ENCODE results near the gene GPSM3.
"Not testable (repeated sequence)": the region's sequence is repeated elsewhere in the genome, so short reads cannot be mapped to it uniquely, and the experiment has no call there.

Gene GPSM3

DNA sequence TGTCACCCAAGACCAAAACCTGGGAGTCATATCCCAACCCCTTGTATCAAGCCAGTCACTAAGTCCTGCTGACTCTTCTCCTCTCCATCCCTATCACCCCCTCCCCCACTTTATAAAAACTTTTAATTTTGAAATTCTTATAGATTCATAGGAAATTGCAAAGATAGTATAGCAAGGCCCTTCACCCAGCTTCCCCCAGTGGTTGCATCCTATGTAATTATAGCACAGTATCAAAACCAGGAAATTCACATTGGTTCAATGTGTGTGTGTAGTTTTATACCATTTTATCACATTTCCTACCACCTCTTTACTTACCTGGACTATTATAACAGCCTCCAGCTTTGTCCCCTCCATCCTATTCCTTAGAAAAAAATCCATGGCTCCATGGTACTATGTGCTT, 34.4 kb downstream of the GPSM3 start:
- no peak for DNase-seq
- intact Hi-C loops (cut with DNase I) = no loop called here

DNA sequence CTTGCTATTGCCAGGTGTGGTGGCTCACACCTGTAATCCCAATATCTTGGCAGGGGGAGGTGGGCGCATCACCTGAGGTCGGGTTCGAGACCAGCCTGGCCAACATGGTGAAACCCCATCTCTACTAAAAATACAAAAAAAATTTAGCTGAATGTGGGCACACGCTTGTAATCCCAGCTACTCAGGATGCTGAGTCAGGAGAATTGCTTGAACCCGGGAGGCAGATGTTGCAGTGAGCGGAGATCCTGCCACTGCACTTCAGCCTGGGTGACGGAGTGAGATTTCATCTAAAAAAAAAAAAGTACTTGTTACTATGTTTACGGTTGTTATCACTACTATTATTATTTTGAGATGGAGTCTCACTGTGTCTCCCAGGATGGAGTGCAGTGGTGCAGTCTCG, 35.6 kb downstream of the GPSM3 start:
- intact Hi-C loops (cut with DNase I) = no loop called here
- DNase-seq = no peak

DNA sequence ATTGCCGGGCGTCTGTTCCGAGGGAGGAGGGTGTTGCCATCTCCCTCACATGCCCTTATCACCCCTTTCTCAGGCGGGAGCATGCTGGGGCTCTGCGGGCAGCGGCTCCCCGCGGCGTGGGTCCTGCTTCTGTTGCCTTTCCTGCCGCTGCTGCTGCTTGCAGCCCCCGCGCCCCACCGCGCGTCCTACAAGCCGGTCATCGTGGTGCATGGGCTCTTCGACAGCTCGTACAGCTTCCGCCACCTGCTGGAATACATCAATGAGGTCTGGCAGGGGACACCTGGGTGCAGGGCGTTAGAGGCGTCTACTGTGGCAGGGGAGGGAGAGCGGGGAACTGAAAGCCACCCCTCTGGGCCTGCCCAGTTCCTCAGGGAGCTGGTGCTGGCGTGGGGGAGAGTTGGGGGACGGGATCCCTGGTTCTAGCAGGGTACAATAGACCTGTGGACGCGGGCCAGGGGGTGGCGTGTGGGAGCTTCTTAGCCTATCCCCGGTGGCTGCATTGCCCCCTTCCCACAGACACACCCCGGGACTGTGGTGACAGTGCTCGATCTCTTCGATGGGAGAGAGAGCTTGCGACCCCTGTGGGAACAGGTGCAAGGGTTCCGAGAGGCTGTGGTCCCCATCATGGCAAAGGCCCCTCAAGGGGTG, 37.8 kb downstream of the GPSM3 start:
- peak in 39 of 42 donors; percentile 31 to 78 (median 57) for DNase-seq
- intact Hi-C loops (cut with DNase I) = loop anchor here (2.0 kb wide), 1 partner anchor 28 kb away; no protein-coding TSS in a partner anchor

DNA sequence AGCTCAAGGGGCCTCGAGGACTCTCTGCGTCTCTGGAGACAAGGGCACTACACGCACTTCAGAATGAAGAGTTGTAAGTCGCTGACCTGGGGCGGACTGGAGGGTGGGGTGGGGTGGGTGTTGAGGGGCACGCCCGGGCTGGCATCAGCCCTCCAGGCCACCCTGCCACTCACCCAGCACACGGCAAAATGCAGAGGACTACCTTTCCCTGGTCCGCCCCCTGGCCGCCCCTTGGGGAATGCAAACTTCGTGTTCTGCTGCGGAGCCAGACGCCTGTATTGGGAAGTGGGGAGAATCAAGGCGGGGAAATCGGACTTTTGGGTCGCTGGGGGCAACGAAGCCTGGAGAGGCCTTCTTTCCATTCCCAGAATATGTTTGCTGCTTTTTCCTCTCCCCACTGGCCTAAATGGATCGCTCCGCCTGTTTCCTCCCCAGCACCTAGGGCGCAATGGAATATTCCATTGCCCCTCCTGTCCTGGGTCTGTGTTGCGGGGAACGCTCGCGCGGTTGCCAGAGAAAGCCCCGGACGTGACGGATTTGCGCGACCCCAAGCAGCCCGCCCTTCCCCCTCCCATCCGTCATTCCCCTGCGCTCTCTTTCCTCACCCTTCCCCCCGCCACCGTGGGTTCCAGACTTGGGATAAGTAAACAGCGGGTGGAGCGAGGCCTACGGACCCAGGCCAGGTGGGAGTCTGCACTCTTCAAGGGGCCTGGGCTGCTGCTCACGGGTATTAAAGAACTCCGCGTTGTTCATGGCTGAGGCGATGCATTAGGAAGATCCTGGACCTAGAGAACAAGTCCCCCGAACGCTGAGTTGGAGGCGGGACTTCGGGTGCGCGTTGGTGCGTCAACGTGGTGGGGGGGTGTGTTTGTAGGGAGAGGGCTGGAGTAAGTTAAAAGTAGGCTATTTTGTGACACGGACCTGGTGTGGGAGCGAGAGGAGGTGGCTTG, 38.6 kb downstream of the GPSM3 start, which contains the start of gene PPT2:
Gene PPT2, plus strand, starts transcription at position 578 of the 950 bp plus-strand sequence. CDS start 454 bp downstream, outside the sequence.
- intact Hi-C loops (cut with DNase I) = loop anchor here (2.0 kb wide), 1 partner anchor 27 kb away; no protein-coding TSS in a partner anchor
- DNase-seq = peak; percentile 76 to 96 (median 92)

DNA sequence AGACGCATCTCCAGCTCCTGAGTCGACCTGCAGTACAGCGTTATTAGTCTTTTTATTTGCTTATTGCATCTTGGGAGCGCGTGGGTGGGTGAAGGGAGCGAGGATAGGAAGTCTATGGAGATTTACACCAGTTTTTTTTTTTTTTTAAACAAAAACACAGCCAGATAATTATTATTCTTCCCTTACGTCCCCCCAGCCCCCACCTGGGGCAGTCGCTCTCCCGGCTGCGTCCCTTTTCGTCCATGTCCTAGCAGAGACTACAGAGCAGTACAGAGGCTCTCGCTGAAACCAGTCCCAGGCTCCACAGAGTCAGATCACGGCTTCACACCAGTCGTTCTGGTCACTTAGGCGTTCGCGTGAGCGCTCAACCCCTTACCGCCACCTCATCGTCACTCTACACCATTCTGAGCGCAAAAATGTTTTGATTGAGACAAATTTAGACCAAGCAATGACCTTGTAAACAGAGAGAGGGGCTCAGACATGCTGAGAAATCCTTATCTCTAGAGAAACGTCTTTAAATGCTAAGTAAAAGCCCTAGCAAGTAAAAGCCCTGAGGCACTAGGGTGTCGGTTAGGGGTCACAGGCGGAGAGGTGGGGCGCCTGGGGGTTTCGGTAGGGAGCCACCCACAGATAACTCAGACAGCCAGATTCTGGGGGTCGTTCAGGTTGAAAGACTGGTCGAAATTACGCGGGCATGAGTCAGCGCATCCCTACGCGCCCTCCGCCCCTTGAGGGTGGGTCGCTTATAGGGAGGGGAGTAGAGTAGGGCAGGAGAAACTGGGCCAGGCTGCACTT, 39.5 kb downstream of the GPSM3 start:
- peak in 17 of 42 donors; percentile 20 to 65 (median 44) for DNase-seq
- intact Hi-C loops (cut with DNase I) = no loop called here

DNA sequence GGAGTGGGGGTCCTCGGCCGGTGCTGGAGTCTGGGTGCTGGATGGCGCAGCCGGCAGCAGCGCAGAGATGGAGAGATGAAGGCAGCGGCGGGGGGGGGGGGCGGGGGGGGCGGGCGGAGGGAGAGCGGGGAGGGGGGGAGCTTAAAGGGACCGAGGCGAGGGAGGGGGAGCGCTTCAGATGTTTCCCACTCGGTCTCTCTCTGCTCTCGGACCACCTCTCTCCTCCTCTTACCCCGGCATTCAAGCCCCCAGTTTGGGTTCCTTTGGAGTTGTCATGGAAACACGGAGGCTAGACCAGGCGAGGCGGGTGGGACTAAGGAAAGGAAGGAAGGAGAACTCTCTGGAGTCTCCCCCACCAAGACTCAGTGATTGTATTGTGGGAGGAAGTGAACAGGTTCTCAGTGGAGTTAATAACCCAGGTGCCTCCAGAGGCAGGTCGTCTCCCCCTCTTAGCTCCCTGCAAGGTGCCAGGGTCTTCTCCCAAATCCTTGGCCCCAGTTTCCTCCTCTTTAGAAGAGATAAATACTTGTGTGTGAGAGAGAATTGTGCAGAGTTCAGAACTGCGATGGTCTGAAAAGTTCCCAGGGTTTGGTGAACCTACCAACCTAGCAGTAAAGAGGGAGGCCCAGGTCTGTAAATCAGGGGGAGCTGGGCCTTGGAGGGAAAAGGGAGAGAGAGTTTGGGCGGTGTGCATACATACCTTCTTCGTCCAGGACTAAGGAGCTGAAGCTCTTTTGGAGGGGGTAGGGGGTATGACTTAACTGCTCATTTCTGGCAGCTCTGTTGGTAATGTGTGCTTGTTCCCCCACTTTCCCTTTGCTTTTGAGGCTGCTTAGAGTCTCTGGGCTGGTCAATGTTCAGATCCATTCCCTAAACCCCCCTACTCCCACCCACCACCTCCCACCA, 40.3 kb downstream of the GPSM3 start, which contains the start of gene PRRT1:
Gene PRRT1, minus strand, starts transcription at position 77 of the 906 bp plus-strand sequence. CDS start 112 bp downstream, outside the sequence.
- DNase-seq = peak in 36 of 42 donors; percentile 22 to 78 (median 54)

DNA sequence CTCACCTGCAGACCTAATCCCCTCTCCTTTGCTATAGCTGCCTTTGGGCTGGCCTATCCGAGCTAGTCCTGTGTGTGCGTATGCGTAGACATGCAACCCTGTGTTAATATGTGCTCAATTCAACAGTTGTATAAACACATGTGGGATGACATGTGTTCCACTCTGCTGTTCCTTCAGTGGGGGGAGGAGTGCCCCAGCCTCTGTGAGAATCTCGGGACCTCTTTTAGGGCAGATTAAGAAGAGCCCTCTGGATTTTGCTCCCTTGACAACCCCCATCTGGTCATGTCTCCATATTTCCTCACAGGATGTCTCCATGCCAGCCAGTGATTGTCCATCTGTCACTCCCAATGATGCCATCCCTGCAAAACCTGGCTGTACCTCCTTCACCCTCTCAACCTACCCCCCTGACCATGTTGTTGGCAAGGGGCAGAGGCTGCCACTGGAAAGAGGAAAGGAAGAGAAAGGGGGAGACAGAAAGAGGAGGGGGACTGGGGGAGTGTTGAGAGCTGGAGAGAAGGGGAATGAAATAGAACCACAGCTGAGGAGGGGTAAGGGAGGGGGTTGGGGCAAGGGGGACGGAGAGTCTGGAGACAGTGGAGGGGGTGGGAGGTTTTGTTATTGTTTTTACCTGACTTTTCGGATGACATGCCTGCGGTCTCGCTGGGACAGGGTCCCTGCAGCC, 41.1 kb downstream of the GPSM3 start:
- peak in 12 of 42 donors; percentile 23 to 66 (median 50) for DNase-seq
- intact Hi-C loops (cut with DNase I) = no loop called here

More for the DNA sequence above, 40.3 kb downstream of the GPSM3 start, which contains the start of gene PRRT1:
- intact Hi-C loops (cut with DNase I) = no loop called here

DNA sequence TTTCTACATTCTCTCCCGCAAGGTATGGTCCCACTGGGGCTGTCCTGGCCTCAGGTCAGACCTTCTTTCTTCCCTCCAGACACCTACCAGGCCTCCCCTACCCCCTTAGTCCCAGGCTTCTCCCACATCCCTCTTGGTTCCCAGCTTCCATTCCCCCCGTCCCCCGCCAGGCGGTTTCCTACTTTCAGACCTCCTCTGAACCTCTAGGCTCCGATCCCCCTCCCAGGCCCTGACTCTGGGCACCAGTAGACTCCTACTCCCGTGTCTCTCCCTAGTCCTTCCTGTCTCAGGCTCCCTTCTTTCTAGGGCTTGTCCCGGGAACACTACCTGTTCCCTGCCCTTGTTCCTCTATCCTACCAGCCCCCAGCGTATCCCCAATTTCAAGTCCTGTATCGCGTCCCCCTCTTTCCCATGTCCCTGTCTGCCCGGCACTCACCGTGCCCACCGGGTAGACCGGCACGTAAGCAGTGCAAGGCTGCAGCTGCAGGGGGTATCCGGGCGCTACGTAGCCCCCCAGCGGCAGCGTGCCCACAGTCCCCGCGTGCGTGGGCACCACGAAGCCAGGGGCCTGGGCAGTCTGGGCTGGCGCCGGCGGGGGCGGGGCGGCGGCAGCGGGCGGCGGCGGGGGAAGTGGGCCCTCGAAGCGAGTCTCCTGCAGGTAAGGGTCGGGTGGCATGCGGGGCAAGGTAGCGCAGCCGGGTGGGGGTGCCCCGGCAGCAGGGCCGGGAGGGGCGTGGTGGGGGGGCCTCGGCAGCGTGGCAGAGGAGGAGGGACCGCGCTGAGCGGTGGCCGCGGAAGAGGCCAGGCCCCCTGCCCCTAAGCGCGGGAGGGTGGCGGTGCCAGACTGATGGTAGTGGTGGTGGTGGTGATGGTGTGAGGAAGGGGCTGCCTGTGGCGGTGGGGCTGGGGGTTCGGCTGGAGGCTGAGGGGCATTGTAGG, 42.2 kb downstream of the GPSM3 start:
- intact Hi-C loops (cut with DNase I) = no loop called here
- DNase-seq = peak in 1 of 42 donors; percentile 21

DNA sequence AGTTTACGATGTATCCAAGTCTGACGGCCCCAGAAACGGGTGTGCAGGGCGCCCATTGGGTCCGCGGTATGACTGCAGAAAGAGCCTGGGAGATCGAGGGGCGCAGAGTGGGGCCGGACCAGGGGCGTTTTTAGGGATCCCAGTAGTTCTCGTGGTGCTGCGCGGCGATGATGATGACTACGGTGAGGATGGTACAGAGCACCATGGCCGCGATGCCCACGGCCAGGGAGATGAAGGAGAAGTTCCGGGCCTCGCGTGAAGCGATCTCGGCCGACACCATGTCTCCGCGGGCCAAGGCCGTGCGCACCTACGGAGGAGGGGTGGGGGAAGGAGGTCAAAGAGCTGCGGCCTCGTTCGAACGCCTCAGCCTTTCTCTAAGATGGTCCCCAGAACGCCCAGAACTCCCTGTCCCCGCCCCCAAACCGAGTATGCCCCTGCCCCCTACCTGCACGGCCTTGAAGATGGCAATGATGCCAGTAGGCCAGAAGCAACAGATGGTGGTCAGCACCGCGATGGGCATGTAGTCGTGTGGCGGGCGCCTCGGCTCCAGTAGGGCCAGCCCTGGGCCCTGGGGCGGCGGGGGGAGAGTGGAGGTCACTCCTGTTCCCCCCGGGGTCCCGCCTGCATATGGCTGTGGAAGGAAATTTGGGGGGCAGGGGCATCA, 43.2 kb downstream of the GPSM3 start:
- intact Hi-C loops (cut with DNase I) = no loop called here

DNA sequence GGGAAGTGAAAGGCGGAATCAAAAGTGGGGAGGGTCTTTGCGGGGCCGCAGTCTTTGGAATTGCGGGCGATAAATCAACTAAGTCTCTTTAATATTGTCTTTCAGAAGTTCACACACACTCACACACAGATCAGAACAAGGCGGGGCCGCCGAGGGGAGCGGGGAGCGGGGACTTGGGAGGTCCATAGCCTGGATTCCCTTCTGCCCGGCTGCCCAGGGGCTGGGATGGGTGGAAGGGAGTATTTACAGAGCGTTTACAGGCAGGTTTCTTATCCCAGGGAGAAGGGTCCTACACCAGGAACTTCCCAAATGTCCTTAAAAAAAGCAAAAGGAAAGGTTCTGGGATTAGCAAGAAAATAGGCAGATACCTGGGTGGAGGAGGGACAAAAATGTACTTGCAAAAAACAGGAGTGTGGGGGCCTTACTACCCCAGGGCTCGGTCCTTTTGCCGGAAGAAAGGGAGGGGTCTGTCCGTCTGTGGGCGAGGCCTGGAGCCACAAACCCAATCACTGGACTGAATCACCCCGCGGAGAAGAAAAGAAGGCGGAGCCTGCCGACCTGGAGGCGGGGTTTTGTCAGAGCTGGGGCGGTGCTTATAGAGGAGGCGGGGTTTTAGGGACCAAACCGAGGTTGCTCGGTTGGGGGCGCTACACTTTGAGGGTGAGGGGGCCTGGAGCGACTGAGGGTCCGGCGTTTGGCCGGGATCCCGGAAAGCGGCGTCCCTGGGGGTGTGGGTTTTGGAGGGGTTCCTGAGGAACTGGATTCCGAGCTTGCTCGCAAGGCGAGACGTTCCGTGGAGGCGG, 44.0 kb downstream of the GPSM3 start:
- peak in 22 of 42 donors; percentile 43 to 74 (median 56) for DNase-seq
- intact Hi-C loops (cut with DNase I) = no loop called here

More for the DNA sequence above, 43.2 kb downstream of the GPSM3 start:
- DNase-seq = no peak

DNA sequence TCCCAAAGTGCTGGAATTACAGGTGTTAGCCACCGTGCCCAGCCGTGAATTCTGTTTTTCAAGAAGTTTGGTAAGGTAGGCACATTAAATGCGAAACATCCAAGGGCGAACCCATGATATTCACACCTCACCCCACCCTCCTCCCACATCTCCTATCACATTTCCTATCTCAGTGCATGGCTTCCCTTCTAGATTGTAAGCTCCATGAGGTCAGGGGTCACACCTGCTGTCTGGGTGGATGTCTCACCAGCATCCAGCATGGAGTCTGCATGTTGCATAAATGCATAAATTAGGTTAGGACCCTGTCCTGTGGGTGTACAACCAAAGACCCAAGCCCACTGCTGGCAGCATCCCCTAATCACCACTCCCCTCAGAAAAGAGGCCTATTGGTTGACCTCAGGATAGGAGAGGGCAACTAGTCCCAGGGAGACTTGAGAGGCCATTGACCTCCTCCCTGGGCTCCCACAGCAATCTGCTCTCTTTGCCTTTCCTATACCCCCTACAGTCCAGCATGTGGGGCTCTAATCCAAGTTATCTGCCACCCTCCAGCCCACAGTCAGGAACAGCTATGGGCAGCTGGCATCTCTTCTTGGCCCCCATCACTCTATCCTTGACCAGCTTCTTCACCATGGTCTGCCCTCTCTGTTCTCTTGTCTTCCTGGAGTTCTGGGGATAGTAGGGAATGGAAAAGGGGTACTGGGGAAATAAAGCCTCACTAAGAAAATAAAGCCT, 44.9 kb downstream of the GPSM3 start:
- DNase-seq = no peak

DNA sequence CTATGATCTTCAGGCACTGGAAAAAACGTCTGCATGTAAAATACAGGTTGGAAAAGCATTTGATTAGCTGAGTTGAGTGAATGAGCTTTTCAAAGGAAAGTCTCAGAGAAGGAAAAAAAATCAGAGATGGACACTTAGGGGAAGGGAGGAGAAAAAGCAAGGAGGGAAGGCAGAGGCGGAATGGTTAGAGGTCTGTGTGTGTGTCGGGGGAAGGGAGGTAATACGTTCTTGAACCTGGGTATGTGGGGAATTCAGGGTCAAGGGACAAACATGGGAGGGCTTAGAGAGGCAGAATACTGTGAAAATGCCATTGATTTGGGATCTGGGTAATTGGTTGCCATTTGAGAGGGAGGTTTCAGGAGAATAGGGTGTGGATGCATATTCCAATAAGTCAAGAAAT, 45.8 kb downstream of the GPSM3 start:
- intact Hi-C loops (cut with DNase I) = no loop called here

More for the DNA sequence above, 44.9 kb downstream of the GPSM3 start:
- intact Hi-C loops (cut with DNase I) = no loop called here

DNA sequence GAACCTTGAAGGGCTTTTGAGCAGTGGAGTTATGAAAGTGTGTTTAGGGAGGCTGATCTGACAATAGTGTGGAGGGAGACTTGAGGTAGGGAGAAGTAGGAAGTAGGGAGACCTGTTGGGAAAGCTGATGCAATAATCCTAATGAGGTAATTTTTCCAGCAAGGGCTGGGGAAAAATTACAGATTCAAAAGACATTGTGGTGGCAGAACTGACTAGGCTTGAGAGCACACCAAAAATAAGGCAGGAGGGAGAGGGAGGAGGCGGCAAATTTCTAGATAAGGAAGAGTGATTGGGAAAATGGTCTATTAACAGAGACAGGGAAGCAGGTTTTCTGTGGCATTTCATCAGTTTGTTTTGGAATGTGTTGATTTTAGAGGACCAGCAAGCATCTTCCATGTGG, 46.2 kb downstream of the GPSM3 start:
- intact Hi-C loops (cut with DNase I) = no loop called here
- DNase-seq = peak in 3 of 42 donors; percentile 37 to 61 (median 43)

More for the DNA sequence above, 45.8 kb downstream of the GPSM3 start:
- no peak for DNase-seq

DNA sequence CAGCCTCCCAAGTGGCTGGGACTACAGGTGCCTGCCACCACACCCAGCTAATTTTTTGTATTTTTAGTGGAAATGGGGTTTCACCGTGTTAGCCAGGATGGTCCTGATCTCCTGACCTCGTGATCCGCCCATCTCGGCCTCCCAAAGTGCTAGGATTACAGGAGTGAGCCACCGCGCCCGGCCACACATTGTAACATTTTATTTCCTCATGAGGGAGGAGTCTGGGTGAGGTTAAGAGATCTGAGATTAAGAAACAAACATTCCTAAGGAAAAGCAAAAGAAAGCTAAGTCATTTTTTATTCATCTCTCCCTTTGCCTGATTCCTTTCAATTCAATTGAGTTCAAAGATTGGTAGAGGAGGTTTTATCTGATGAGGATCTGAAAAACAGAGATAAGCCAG, 48.2 kb downstream of the GPSM3 start:
- intact Hi-C loops (cut with DNase I); DNase-seq: not testable (repeated sequence)

Data from head of caudate nucleus (tissue), 42 donors.